ENCODE data around the gene FCN3. TPM values are rescaled to one million over a fixed set of nuclear protein-coding genes. Genes with fewer than 3 reads are reported as not detected.

FCN3 gene
- polyA plus RNA-seq, 2 of the 4 experiments (the other 2 are of a cell fraction): not detected

DNA sequence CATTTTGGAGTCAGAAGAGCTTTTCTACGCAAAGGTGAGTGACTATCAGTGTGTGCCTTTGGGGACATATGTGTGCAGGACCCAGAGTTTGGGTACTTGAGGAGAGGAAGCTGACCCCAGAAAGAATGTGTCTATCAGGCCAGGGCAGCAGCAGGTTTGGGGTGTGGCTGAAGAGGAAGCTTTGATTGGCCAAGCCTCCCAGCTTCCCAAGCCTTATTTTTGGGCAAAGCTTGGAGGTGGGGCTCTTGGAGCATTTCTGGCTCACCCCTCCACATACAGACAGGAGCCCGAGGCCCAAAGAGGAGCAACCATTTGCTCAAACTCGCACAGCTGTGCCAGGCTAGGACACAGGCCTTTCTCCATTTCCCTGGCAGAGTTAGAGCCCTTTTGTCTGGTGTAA is 22.5 kb upstream of the FCN3 start:
- DNase-seq (ENCODE audit: low read depth in 1 of 2, low spot score in 1 of 2): no peak
- CTCF ChIA-PET: interaction anchor here (0.7 to 9.6 kb wide), 12 partner anchors 9 to 352 kb away, joined by 3 to 158 read pairs (median 9); partner anchors contain the start of gene MAP3K6
- 65% methylated on average over 2 of the region's 3 CpGs for WGBS (ENCODE audit: missing lambda C conversion rate)
- no peak overlapping the region for H3K4me2 ChIP-seq
- H3K27ac ChIP-seq: no peak overlapping the region
- FAIRE-seq: no peak
- TF ChIP-seq, protein P1, sequence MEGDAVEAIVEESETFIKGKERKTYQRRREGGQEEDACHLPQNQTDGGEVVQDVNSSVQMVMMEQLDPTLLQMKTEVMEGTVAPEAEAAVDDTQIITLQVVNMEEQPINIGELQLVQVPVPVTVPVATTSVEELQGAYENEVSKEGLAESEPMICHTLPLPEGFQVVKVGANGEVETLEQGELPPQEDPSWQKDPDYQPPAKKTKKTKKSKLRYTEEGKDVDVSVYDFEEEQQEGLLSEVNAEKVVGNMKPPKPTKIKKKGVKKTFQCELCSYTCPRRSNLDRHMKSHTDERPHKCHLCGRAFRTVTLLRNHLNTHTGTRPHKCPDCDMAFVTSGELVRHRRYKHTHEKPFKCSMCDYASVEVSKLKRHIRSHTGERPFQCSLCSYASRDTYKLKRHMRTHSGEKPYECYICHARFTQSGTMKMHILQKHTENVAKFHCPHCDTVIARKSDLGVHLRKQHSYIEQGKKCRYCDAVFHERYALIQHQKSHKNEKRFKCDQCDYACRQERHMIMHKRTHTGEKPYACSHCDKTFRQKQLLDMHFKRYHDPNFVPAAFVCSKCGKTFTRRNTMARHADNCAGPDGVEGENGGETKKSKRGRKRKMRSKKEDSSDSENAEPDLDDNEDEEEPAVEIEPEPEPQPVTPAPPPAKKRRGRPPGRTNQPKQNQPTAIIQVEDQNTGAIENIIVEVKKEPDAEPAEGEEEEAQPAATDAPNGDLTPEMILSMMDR (IDR thresholded peaks at IDR 0.05): no peak
- TF ChIP-seq NR3C1 (IDR thresholded peaks at IDR 0.05) (no peak), BCL3 (IDR thresholded peaks at IDR 0.05) (no peak), REST (IDR thresholded peaks at IDR 0.05) (no peak), GATA3 (IDR thresholded peaks at IDR 0.05; ENCODE audit: borderline replicate concordance) (no peak), PBX3 (IDR thresholded peaks at IDR 0.05) (no peak), POLR2AphosphoS2 (conservative IDR thresholded peaks at IDR 0.05; ENCODE audit: low read length) (no peak), RAD21 (conservative IDR thresholded peaks at IDR 0.05 in 1 of 2, IDR thresholded peaks at IDR 0.05 in 1 of 2) (no peak), MAFK (IDR thresholded peaks at IDR 0.05; ENCODE audit: partially characterized antibody) (no peak), ESRRA (IDR thresholded peaks at IDR 0.05; ENCODE audit: borderline replicate concordance, low read length) (no peak), ZFP36 (IDR thresholded peaks at IDR 0.05; ENCODE audit: borderline replicate concordance, partially characterized antibody) (no peak), JUNB (IDR thresholded peaks at IDR 0.05) (no peak), BHLHE40 (IDR thresholded peaks at IDR 0.05; ENCODE audit: low read depth, low read length) (no peak), EP300 (IDR thresholded peaks at IDR 0.05) (no peak)
- TF ChIP-seq, protein P2, sequence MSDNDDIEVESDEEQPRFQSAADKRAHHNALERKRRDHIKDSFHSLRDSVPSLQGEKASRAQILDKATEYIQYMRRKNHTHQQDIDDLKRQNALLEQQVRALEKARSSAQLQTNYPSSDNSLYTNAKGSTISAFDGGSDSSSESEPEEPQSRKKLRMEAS (IDR thresholded peaks at IDR 0.05): no peak
- peaks cover 21% of the 10 kb centered on the region for H3K4me1 ChIP-seq
- H3K9me3 ChIP-seq: no peaks in the 10 kb centered on the region
- no peak for ATAC-seq
- H3K4me3 ChIP-seq: no peak overlapping the region
- POLR2A ChIA-PET: no interaction called here

- DNase-seq (ENCODE audit: low read depth in 1 of 2, low spot score in 1 of 2) (peak; percentile 55), ATAC-seq (peak; percentile 44 to 63; a peak in 4 of 6 replicates), FAIRE-seq (no peak)
- TF ChIP-seq, protein P1 (IDR thresholded peaks at IDR 0.05): peak; percentile 77
- TF ChIP-seq CBX8 (IDR thresholded peaks at IDR 0.05) (no peak), ZNF302 (CRISPR knock-in tag; IDR thresholded peaks at IDR 0.05) (no peak), SMC3 (IDR thresholded peaks at IDR 0.05) (peak; percentile 71), EHMT2 (IDR thresholded peaks at IDR 0.05; ENCODE audit: low read depth) (no peak), RAD21 (conservative IDR thresholded peaks at IDR 0.05 in 1 of 2, IDR thresholded peaks at IDR 0.05 in 1 of 2) (peak; percentile 76 to 77)
- H3K9me3 ChIP-seq: no peaks in the 10 kb centered on the region
- no peak overlapping the region for H3K4me2 ChIP-seq
- ChIA-PET CTCF (interaction anchor here (0.6 to 9.6 kb wide), 30 partner anchors 10 to 448 kb away, joined by 3 to 158 read pairs (median 5); partner anchors contain the start of gene MAP3K6), POLR2A (interaction anchor here (1.8 kb wide), 1 partner anchor 30 kb away, joined by 13 read pairs; the partner anchor contains the start of gene MAP3K6)
- no peak overlapping the region for H3K4me3 ChIP-seq
- H3K4me1 ChIP-seq: peaks cover 27% of the 10 kb centered on the region
- peak overlapping the region in 1 of 2 experiments; percentile 52; a peak in 2 of 6 replicates for H3K27ac ChIP-seq
- under 1% methylated on average over 9 of the region's 10 CpGs for whole genome bisulfite sequencing (ENCODE audit: missing lambda C conversion rate)
Observed at GRCh38 chr1:27395441-27396195, 21.0 kb upstream of the FCN3 start.

Measured in A549 (cell line).